MM.1S (cell line): ENCODE results near the gene EXOC3L1.

ENCODE experiments used
- DNase-seq: peaks from one replicate; pipeline ENCODE4 v3.0.0-alpha.2; 2015
- H2AFZ ChIP-seq: fragments of 300-600 bp; sonication (generic); 2 replicates; pipeline ENCODE4 v1.6.0; 2016; ENCODE audit warnings: antibody characterized with exemption, low read length
- H3F3A ChIP-seq: fragments of 300-600 bp; sonication (generic); 2 replicates; pipeline ENCODE4 v1.6.1; 2016; ENCODE audit warnings: mild to moderate bottlenecking, antibody characterized with exemption, low read length, moderate library complexity, mixed read lengths; ENCODE audit not compliant: insufficient read depth
- H3K27ac ChIP-seq: fragments of 300-600 bp; sonication (generic); 2 replicates; pipeline ENCODE4 v1.5.1; 2016; ENCODE audit warnings: mild to moderate bottlenecking, low read length
- H3K27me3 ChIP-seq: fragments of 300-600 bp; sonication (generic); replicated peaks from 2 replicates; pipeline ENCODE4 v1.6.0; 2016; ENCODE audit warnings: low read length; ENCODE audit not compliant: insufficient read depth
- H3K36me3 ChIP-seq: fragments of 300-600 bp; sonication (generic); replicated peaks from 2 replicates; pipeline ENCODE4 v1.6.1; 2016; ENCODE audit warnings: mild to moderate bottlenecking, low read length, mixed read lengths; ENCODE audit not compliant: insufficient read depth
- H3K4me1 ChIP-seq: fragments of 300-600 bp; sonication (generic); 2 replicates; pipeline ENCODE4 v1.6.1; 2016; ENCODE audit warnings: low read length, mixed read lengths
- H3K4me2 ChIP-seq: fragments of 300-600 bp; sonication (generic); 2 replicates; pipeline ENCODE4 v1.6.0; 2016; ENCODE audit warnings: low read depth, low read length
- H3K4me3 ChIP-seq: fragments of 300-600 bp; sonication (generic); 2 replicates; pipeline ENCODE4 v1.5.1; 2016; ENCODE audit warnings: low read length, mixed read lengths
- H3K79me2 ChIP-seq: fragments of 300-600 bp; sonication (generic); 2 replicates; pipeline ENCODE4 v1.6.1; 2016; ENCODE audit warnings: mixed run types, low read length, mixed read lengths
- H3K9ac ChIP-seq: fragments of 300-600 bp; sonication (generic); 2 replicates; pipeline ENCODE4 v1.6.1; 2016; ENCODE audit warnings: low read length, mixed read lengths
- H3K9me2 ChIP-seq: fragments of 300-600 bp; sonication (generic); replicated peaks from 2 replicates; pipeline ENCODE4 v1.6.1; 2016; ENCODE audit warnings: mild to moderate bottlenecking, low read length, mixed read lengths; ENCODE audit not compliant: insufficient read depth
- H3K9me3 ChIP-seq: fragments of 300-600 bp; sonication (generic); replicated peaks from 2 replicates; pipeline ENCODE4 v1.6.1; 2016; ENCODE audit warnings: mild to moderate bottlenecking, low read length, mixed read lengths; ENCODE audit not compliant: insufficient read depth
- H4K20me1 ChIP-seq: fragments of 300-600 bp; sonication (generic); 2 replicates; pipeline ENCODE4 v1.6.1; 2016; ENCODE audit warnings: mild to moderate bottlenecking, low read length, moderate library complexity, mixed read lengths; ENCODE audit not compliant: insufficient read depth
- CTCF ChIP-seq: fragments of 300-600 bp; sonication (generic); IDR thresholded peaks from 2 replicates; pipeline ENCODE4 v1.5.1; 2016; ENCODE audit warnings: antibody characterized with exemption, low read length, mixed read lengths
- EZH2 ChIP-seq: fragments of 300-600 bp; sonication (generic); optimal IDR thresholded peaks from 2 replicates; pipeline ENCODE3; 2017; ENCODE audit warnings: low read depth, mild to moderate bottlenecking, antibody characterized with exemption, low read length, mixed read lengths
- EZH2phosphoT487 ChIP-seq: fragments of 300-600 bp; sonication (generic); IDR thresholded peaks from 2 replicates; pipeline ENCODE4 v1.6.1; 2018; ENCODE audit warnings: antibody characterized with exemption, low read length

EXOC3L1 gene

GRCh38 chr16:67210069-67210937, 20.4 kb upstream of the EXOC3L1 start:
- Histone ChIP-seq H3K4me3 (no peak overlapping the region), H3K4me1 (no peaks in the 10 kb centered on the region), H3K36me3 (no peaks in the 10 kb centered on the region), H4K20me1 (no peaks in the 10 kb centered on the region), H3K27me3 (no peaks in the 10 kb centered on the region), H3K4me2 (no peak overlapping the region), H3K9me2 (no peaks in the 10 kb centered on the region), H3K27ac (no peak overlapping the region), H2AFZ (no peak overlapping the region), H3K9me3 (no peaks in the 10 kb centered on the region), H3K79me2 (no peaks in the 10 kb centered on the region), H3K9ac (no peak overlapping the region), H3F3A (no peaks in the 10 kb centered on the region)
- no peak for DNase-seq
- TF ChIP-seq EZH2phosphoT487 (no peak), EZH2 (no peak), CTCF (no peak)

GRCh38 chr16:67209565-67209964, 19.6 kb upstream of the EXOC3L1 start:
- Histone ChIP-seq H2AFZ (no peak overlapping the region), H3K4me2 (no peak overlapping the region), H3F3A (no peaks in the 10 kb centered on the region), H3K9ac (no peak overlapping the region), H3K4me1 (no peaks in the 10 kb centered on the region), H3K79me2 (no peaks in the 10 kb centered on the region), H3K4me3 (no peak overlapping the region), H3K9me3 (no peaks in the 10 kb centered on the region), H4K20me1 (no peaks in the 10 kb centered on the region), H3K27me3 (no peaks in the 10 kb centered on the region), H3K36me3 (no peaks in the 10 kb centered on the region), H3K27ac (no peak overlapping the region), H3K9me2 (no peaks in the 10 kb centered on the region)
- TF ChIP-seq EZH2 (no peak), EZH2phosphoT487 (no peak), CTCF (no peak)
- DNase-seq = no peak

DNA sequence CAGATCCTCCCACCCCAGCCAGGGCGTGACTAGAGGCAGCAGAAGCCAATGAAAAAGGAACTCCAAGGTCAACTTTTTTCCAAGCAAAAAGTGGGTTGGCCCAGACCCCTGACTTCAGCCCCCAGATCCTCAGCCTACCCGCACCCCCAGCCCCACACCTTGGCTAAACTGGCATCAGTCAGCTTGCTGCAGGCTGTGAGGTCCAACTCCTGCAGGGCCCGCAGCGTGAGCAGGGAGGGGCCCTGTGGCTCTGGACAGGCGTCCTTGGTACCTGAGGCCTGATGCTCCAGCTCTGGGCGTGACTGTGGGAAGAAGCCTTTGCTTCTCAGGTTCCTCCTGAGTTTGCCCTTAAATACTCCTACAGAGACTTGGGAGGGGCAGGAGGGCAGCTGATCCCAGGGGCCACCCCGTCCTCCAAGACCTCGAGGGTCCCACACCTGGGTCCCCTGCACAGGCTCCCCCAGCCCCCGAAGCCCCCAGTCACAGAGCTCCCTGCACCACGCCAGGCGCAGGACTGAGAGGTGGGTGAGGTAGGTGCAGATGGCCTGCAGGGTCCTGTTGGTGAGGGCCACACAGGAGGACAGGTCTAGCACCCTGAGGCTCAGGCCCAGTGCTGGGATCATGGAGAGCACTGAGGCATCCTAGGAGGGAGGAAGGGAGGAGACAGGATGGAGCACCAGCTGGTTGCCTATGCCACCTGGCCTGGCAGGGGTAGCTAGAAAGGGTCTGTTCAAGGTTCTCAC, 18.4 kb upstream of the EXOC3L1 start:
- Histone ChIP-seq H3K4me3 (no peak overlapping the region), H3K4me1 (no peaks in the 10 kb centered on the region), H3K9me2 (no peaks in the 10 kb centered on the region), H4K20me1 (no peaks in the 10 kb centered on the region), H3K27me3 (no peaks in the 10 kb centered on the region), H3K27ac (no peak overlapping the region), H3K36me3 (no peaks in the 10 kb centered on the region), H3F3A (no peaks in the 10 kb centered on the region), H2AFZ (no peak overlapping the region), H3K9ac (no peak overlapping the region), H3K9me3 (no peaks in the 10 kb centered on the region), H3K79me2 (no peaks in the 10 kb centered on the region), H3K4me2 (no peak overlapping the region)
- no peak for DNase-seq
- TF ChIP-seq CTCF (no peak), EZH2 (no peak), EZH2phosphoT487 (no peak)
